Measurements from ENCODE around the gene KIFC3.
"Not testable (repeated sequence)": the region's sequence is repeated elsewhere in the genome, so short reads cannot be mapped to it uniquely, and the experiment has no call there.

Gene KIFC3

GRCh38 chr16:57823836-57824235, 21.5 kb upstream of the KIFC3 start:
- no peak for DNase-seq

GRCh38 chr16:57822856-57823255, 20.6 kb upstream of the KIFC3 start:
- DNase-seq: no peak

- DNase-seq: no peak
Observed at GRCh38 chr16:57822018-57822553, 19.8 kb upstream of the KIFC3 start.

GRCh38 chr16:57821149-57821971, 19.1 kb upstream of the KIFC3 start:
- DNase-seq: no peak

- no peak for DNase-seq
Observed at GRCh38 chr16:57818377-57819064, 16.2 kb upstream of the KIFC3 start.

- no peak for DNase-seq
Observed at GRCh38 chr16:57817680-57818079, 15.4 kb upstream of the KIFC3 start.

- DNase-seq: peak; percentile 46
Observed at GRCh38 chr16:57815987-57816745, 13.9 kb upstream of the KIFC3 start.

- DNase-seq: no peak
Observed at GRCh38 chr16:57814896-57815295, 12.6 kb upstream of the KIFC3 start.

GRCh38 chr16:57813466-57813865, 11.2 kb upstream of the KIFC3 start:
- DNase-seq: no peak

- not testable (repeated sequence) for DNase-seq
Observed at GRCh38 chr16:57811340-57811739, 9.0 kb upstream of the KIFC3 start.

- DNase-seq: no peak
Observed at GRCh38 chr16:57810197-57811031, 8.1 kb upstream of the KIFC3 start.

GRCh38 chr16:57809276-57810196, 7.2 kb upstream of the KIFC3 start:
- no peak for DNase-seq

- DNase-seq: no peak
Observed at GRCh38 chr16:57808589-57809228, 6.4 kb upstream of the KIFC3 start.

- DNase-seq: peak; percentile 54
Observed at GRCh38 chr16:57807968-57808528, 5.8 kb upstream of the KIFC3 start.

- no peak for DNase-seq
Observed at GRCh38 chr16:57807252-57807967, 5.1 kb upstream of the KIFC3 start.

GRCh38 chr16:57805176-57805575, 2.9 kb upstream of the KIFC3 start:
- no peak for DNase-seq

- peak; percentile 51 for DNase-seq
Observed at GRCh38 chr16:57804111-57804837, 2.0 kb upstream of the KIFC3 start.

GRCh38 chr16:57803134-57803990, 1.1 kb upstream of the KIFC3 start:
- peak; percentile 85 for DNase-seq
